Caco-2 (cell line): ENCODE measurements around the gene SESN2. TPM values are rescaled to one million over a fixed set of nuclear protein-coding genes. Genes with fewer than 3 reads are reported as not detected.

Experiments
- BruUV-seq: library from RNA; stranded (reverse); fragments of 400-500 nt; replicated peaks from 2 replicates; lab custom pipeline; 2021; lab: Mats Ljungman, UMichigan
- CTCF ChIA-PET: fragments of 300-600 bp; sonication (Branson Sonifier 250); formaldehyde crosslinking; loops from one replicate; lab custom pipeline; 2022; ENCODE audit warnings: antibody characterized with exemption; lab: Charles Lee
- POLR2A ChIA-PET: fragments of 300-600 bp; sonication (Branson Sonifier 250); formaldehyde crosslinking; loops from one replicate; lab custom pipeline; 2022; ENCODE audit warnings: antibody characterized with exemption; lab: Charles Lee
- DNase-seq, 2 experiments: peaks; one replicate each; pipeline versions ENCODE4 v3.0.0 to v3.0.0-alpha.2; 2020 to 2022
- H3K27me3 ChIP-seq: replicated peaks from 2 replicates; pipeline ENCODE4 v1.6.0; 2011; ENCODE audit warnings: low read length; ENCODE audit not compliant: control insufficient read depth, insufficient read depth
- H3K36me3 ChIP-seq: 2 replicates; pipeline ENCODE4 v1.5.1; 2011; ENCODE audit warnings: low read length; ENCODE audit not compliant: control insufficient read depth, insufficient read depth
- H3K4me1 ChIP-seq: fragments of 250-450 bp; sonication (Bioruptor Pico); 2 replicates; pipeline ENCODE4 v1.5.1; 2020; ENCODE audit warnings: mild to moderate bottlenecking
- H3K4me3 ChIP-seq: 2 replicates; pipeline ENCODE4 v1.5.1; 2011; ENCODE audit warnings: low read depth, mild to moderate bottlenecking, control low read depth, low read length
- H3K9me3 ChIP-seq: fragments of 250-450 bp; sonication (Bioruptor Pico); 2 replicates; pipeline ENCODE4 v1.5.1; 2020; ENCODE audit warnings: mild to moderate bottlenecking, moderate library complexity
- H3K27ac Mint-ChIP-seq: one replicate; pipeline ENCODE4 v1.8.0; 2022; ENCODE audit warnings: mixed read lengths; ENCODE audit not compliant: unreplicated experiment
- H3K27me3 Mint-ChIP-seq: one replicate; pipeline ENCODE4 v1.8.0; 2022; ENCODE audit warnings: mixed read lengths; ENCODE audit not compliant: insufficient read depth, unreplicated experiment
- H3K36me3 Mint-ChIP-seq: one replicate; pipeline ENCODE4 v1.8.0; 2022; ENCODE audit warnings: mild to moderate bottlenecking, mixed read lengths; ENCODE audit not compliant: insufficient read depth, unreplicated experiment
- H3K4me1 Mint-ChIP-seq: one replicate; pipeline ENCODE4 v1.8.0; 2022; ENCODE audit warnings: low read depth, mixed read lengths; ENCODE audit not compliant: unreplicated experiment
- H3K4me3 Mint-ChIP-seq: one replicate; pipeline ENCODE4 v1.8.0; 2022; ENCODE audit warnings: mild to moderate bottlenecking, moderate library complexity, mixed read lengths; ENCODE audit not compliant: unreplicated experiment
- H3K9me3 Mint-ChIP-seq: one replicate; pipeline ENCODE4 v1.8.0; 2022; ENCODE audit warnings: mixed read lengths; ENCODE audit not compliant: unreplicated experiment
- intact Hi-C: fragments of 100-400 bp; cut with micrococcal nuclease; formaldehyde crosslinking; loops from one replicate; pipeline ENCODE4 v1.10.0; 2022; ENCODE audit not compliant: unreplicated experiment
- total RNA-seq: library from RNA; stranded (reverse); gene quantifications from 2 replicates; pipeline ENCODE4 v1.2.3, GENCODE V29; 2022
- TF ChIP-seq, protein P1 (sequence below), 2 experiments: fragments of 200-600 bp in 1 of 2; IDR thresholded peaks; 1 replicate in 1 of 2; 2 replicates in 1 of 2; pipeline versions ENCODE4 v1.5.1 to v1.8.0; 2011 to 2022; ENCODE audit warnings: antibody characterized with exemption in 1 of 2, control low read depth in 1 of 2, inconsistent platforms in 1 of 2, low read depth in 1 of 2, low read length in 1 of 2, mild to moderate bottlenecking in 1 of 2, moderate library complexity in 1 of 2; ENCODE audit not compliant: insufficient read depth in 1 of 2, severe bottlenecking in 1 of 2, unreplicated experiment in 1 of 2

The SESN2 gene
- total RNA-seq, 1 experiment from 2014 or later = 34.5 TPM

DNA sequence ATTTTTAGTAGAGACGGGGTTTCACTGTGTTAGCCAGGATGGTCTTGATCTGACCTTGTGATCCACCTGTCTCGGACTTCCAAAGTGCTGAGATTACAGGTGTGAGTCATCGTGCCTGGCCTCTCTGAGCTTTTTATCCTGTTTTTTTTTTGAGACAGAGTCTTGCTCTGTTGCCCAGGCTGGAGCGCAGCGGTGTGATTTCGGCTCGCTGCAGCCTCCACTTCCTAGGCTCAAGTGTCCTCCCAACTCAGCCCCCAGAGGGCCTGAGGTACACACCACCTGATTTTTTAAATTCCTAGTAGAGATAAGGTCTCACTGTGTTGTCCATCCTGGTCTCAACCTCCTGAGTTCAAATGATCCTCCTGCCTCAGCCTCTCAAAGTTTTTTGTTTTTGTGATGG is 20.4 kb downstream of the SESN2 start:
- BruUV-seq = no TSS peak
- no peaks in the 10 kb centered on the region for H3K27me3 Mint-ChIP-seq
- no peaks in the 10 kb centered on the region for H3K4me1 Mint-ChIP-seq
- ChIA-PET CTCF (no interaction called here), POLR2A (no interaction called here)
- H3K4me3 Mint-ChIP-seq = no peak overlapping the region
- H3K36me3 ChIP-seq = no peaks in the 10 kb centered on the region
- peaks cover 86% of the 10 kb centered on the region for H3K36me3 Mint-ChIP-seq
- H3K9me3 Mint-ChIP-seq = no peaks in the 10 kb centered on the region
- TF ChIP-seq, protein P1, sequence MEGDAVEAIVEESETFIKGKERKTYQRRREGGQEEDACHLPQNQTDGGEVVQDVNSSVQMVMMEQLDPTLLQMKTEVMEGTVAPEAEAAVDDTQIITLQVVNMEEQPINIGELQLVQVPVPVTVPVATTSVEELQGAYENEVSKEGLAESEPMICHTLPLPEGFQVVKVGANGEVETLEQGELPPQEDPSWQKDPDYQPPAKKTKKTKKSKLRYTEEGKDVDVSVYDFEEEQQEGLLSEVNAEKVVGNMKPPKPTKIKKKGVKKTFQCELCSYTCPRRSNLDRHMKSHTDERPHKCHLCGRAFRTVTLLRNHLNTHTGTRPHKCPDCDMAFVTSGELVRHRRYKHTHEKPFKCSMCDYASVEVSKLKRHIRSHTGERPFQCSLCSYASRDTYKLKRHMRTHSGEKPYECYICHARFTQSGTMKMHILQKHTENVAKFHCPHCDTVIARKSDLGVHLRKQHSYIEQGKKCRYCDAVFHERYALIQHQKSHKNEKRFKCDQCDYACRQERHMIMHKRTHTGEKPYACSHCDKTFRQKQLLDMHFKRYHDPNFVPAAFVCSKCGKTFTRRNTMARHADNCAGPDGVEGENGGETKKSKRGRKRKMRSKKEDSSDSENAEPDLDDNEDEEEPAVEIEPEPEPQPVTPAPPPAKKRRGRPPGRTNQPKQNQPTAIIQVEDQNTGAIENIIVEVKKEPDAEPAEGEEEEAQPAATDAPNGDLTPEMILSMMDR (IDR thresholded peaks at IDR 0.05; ENCODE audit: insufficient read depth in 1 of 2, low read depth in 1 of 2, low read length in 1 of 2, severe bottlenecking in 1 of 2, unreplicated experiment in 1 of 2) = no peak
- H3K4me1 ChIP-seq = no peaks in the 10 kb centered on the region
- no peaks in the 10 kb centered on the region for H3K27me3 ChIP-seq
- H3K9me3 ChIP-seq = no peaks in the 10 kb centered on the region
- no peak for DNase-seq
- no peak overlapping the region for H3K4me3 ChIP-seq
- intact Hi-C loops = no loop called here
- no peak overlapping the region for H3K27ac Mint-ChIP-seq

DNA sequence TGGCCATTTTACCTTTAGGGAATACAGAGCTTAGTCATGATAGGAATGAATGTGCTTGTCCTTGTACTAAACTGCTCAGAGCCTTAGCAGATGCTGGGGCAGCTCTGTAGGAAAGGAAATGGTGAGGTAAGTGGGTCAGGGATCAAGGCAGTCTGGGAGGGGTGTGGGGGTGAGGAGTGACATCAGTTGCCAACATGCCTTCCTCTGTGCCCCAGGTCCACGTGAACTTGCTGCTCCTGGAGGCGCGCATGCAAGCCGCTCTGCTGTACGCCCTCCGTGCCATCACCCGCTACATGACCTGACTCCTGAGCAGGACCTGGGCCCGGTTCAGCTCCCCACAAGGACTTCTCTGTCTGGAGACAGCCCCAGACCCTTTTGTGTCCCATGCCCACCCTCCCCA is 21.2 kb downstream of the SESN2 start:
- CTCF ChIA-PET = no interaction called here
- no peaks in the 10 kb centered on the region for H3K9me3 Mint-ChIP-seq
- intact Hi-C loops = no loop called here

DNA sequence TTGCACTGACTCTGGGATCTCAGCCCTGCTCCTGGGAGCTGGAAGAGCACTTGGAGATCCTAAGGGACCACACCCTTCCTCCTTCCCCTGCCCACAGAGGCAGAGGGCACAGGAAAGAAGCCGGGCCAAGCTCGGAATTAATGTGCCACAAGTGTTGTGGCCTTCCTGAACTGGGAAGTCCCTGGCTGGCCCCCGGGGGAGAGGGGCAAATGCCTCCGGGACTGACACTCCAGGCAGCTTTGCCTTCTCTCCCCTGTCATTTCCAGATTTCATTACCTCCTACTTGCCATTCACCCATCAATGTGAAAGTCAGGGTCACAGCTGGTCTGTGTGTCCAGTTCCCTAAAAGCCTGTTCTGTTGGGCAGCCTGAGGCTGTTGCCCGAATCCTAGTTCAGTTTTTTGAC is 21.7 kb downstream of the SESN2 start:
- no peak overlapping the region for H3K4me3 ChIP-seq
- Mint-ChIP-seq H3K27ac (no peak overlapping the region), H3K9me3 (no peaks in the 10 kb centered on the region), H3K4me3 (no peak overlapping the region), H3K36me3 (peaks cover 73% of the 10 kb centered on the region), H3K4me1 (no peaks in the 10 kb centered on the region), H3K27me3 (no peaks in the 10 kb centered on the region)
- POLR2A ChIA-PET = no interaction called here
- BruUV-seq = no TSS peak
- no peaks in the 10 kb centered on the region for H3K9me3 ChIP-seq
- H3K27me3 ChIP-seq = no peaks in the 10 kb centered on the region
- CTCF ChIA-PET = no interaction called here
- TF ChIP-seq, protein P1 (IDR thresholded peaks at IDR 0.05; ENCODE audit: insufficient read depth in 1 of 2, low read depth in 1 of 2, low read length in 1 of 2, severe bottlenecking in 1 of 2, unreplicated experiment in 1 of 2) = no peak
- no peaks in the 10 kb centered on the region for H3K4me1 ChIP-seq
- no peaks in the 10 kb centered on the region for H3K36me3 ChIP-seq
- DNase-seq = no peak
- intact Hi-C loops = no loop called here

More for the DNA sequence above, 21.2 kb downstream of the SESN2 start:
- Histone ChIP-seq H3K36me3 (no peaks in the 10 kb centered on the region), H3K4me3 (no peak overlapping the region), H3K27me3 (no peaks in the 10 kb centered on the region), H3K9me3 (no peaks in the 10 kb centered on the region), H3K4me1 (no peaks in the 10 kb centered on the region)
- no peaks in the 10 kb centered on the region for H3K4me1 Mint-ChIP-seq
- TF ChIP-seq, protein P1 (IDR thresholded peaks at IDR 0.05; ENCODE audit: insufficient read depth in 1 of 2, low read depth in 1 of 2, low read length in 1 of 2, severe bottlenecking in 1 of 2, unreplicated experiment in 1 of 2) = no peak
- H3K36me3 Mint-ChIP-seq = peaks cover 78% of the 10 kb centered on the region
- DNase-seq = no peak
- no peaks in the 10 kb centered on the region for H3K27me3 Mint-ChIP-seq
- BruUV-seq = no TSS peak
- H3K27ac Mint-ChIP-seq = no peak overlapping the region
- H3K4me3 Mint-ChIP-seq = no peak overlapping the region
- POLR2A ChIA-PET = no interaction called here
